Femur (tissue), 1 donor: ENCODE results near the gene KCNIP4.

Experiments
- DNase-seq: peaks from one replicate; pipeline ENCODE4 v3.0.0-alpha.2; 2017

The KCNIP4 gene

GRCh38 chr4:20899591-20899990, 1049.0 kb downstream of the KCNIP4 start:
- no peak for DNase-seq

DNA sequence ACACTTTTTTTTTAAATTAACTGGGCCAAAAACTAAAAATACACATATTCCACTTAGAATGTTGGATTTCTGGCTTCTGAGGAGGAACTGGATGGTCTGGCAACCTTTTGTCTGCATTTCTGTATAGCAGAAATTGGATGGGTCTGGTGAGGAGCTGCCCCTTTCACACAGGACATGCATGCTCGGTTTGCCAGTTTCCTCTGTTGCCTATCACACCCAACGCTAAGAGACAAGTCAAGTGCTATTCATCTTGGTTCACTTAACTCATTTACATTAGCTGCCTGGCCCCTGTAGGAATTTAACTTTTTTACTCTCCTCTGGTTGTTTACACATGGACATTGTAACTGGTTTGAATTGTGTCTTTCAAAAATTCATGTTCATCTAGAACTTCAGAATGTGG, 1052.6 kb downstream of the KCNIP4 start:
- no peak for DNase-seq

GRCh38 chr4:20895208-20895607, 1053.4 kb downstream of the KCNIP4 start:
- no peak for DNase-seq

- DNase-seq, result no peak
Measured at GRCh38 chr4:20890761-20891160, 1057.8 kb downstream of the KCNIP4 start.

- no peak for DNase-seq
Measured at GRCh38 chr4:20889901-20890300, 1058.7 kb downstream of the KCNIP4 start.

GRCh38 chr4:20883677-20884076, 1064.9 kb downstream of the KCNIP4 start:
- no peak for DNase-seq

GRCh38 chr4:20883231-20883630, 1065.3 kb downstream of the KCNIP4 start:
- DNase-seq, result no peak

DNA sequence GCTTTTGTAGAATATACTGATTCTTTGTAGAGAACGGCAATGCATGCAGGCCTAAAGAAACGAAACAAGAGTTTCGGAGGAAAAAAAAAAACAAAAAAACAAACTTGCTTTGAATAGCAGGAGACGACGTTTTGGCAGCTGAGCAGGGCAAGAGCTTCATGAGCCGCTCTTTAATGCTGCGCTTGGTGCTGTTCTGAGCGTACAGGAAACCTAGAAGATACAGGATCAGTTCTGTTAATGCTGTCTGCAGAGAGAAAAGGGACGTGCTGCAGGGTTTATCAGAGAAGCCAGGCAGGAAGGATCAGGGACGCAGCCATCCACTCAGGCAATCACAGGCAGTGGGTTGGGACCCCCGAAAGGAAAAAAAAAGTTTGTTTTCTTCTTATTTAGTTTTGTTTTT, 1066.1 kb downstream of the KCNIP4 start:
- DNase-seq, result no peak

GRCh38 chr4:20881658-20882057, 1066.9 kb downstream of the KCNIP4 start:
- no peak for DNase-seq

DNA sequence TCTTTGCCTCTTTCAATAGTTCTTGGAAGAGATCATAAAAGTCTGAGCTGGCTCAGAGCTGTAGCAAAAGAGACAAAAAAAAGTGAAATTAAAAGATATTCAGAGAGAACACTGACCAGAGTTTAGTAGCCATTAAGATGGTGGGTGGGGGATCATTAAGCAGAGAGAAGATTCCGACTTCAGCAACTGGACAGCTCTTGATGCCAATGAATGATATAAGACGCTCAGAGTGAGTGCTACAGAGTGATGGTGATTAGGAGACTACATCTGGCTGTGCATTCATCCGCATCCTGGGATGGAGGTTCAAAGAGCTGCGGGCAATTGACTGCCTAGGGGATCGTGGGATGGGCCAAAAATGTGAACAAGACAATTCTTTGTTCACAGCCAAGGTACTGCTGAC, 1069.8 kb downstream of the KCNIP4 start:
- DNase-seq, result no peak

GRCh38 chr4:20870436-20870835, 1078.1 kb downstream of the KCNIP4 start:
- DNase-seq, result no peak

DNA sequence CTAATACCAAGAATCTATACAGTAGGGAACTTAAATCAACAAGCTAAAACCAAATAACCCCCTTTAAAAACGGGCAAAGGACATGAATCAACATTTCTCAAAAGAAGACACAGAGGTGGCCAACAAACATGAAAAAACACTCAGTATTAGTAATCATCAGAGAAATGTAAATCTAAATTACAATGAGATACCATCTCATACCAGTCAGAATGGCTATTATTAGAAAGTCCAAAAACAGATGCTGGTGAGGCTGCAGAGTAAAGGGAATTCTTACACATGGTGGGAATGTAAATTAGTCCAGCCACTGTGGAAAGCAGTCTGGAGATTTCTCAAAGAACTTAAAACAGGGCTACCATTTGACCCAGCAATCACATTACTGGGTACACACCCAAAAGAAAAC, 1080.5 kb downstream of the KCNIP4 start:
- DNase-seq, result no peak

GRCh38 chr4:20860878-20861277, 1087.7 kb downstream of the KCNIP4 start:
- DNase-seq, result no peak

- no peak for DNase-seq
Measured at GRCh38 chr4:20859097-20859781, 1089.3 kb downstream of the KCNIP4 start.

- no peak for DNase-seq
Measured at GRCh38 chr4:20857081-20857480, 1091.5 kb downstream of the KCNIP4 start.

DNA sequence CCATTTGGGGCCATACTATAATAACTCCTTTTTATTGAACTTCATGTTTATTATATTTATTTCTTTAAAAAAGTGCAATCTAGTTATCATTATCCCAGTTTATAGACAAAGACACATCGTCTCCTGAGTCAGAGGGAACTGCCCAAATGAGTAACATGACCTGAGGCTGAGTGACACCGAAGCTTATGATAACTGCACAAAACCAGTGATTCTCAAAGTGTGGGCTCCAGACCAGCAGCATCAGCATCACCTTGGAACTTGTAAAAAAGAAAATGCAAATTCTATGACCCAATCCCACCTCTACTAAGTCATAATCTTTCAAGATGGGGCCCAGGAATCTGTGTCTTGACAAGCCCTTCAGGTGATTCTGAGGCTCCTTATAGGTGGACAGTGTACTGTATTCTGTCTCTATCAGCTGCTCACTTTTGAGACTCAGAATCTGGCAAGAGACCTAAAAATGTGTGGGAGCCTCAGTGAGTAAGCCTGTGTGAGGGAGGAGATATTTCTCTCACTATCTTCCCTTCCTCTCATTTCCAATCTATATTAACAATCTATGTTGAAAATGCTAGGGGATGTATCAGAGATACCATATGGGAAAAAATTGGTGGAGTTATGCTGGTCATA, 1101.3 kb downstream of the KCNIP4 start:
- DNase-seq, result no peak

DNA sequence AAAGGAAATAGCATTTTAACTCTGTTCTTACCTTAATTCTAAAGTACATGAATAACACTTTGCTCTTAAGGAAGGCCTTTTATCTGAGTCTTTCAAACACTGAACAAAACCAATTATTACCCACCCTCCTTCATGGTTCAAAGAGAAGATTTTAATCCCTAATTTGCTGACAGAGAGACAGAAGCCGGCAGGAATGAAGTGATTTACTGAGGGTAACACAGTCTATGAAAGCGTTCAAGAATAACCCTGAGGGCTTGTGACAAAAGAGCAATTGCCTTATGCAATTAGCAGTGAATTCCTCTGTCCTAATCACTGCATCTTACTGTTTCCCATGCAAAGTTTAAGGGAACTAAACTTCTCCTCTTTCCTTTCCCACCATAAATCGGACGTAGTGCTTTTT, 1104.3 kb downstream of the KCNIP4 start:
- DNase-seq, result no peak

DNA sequence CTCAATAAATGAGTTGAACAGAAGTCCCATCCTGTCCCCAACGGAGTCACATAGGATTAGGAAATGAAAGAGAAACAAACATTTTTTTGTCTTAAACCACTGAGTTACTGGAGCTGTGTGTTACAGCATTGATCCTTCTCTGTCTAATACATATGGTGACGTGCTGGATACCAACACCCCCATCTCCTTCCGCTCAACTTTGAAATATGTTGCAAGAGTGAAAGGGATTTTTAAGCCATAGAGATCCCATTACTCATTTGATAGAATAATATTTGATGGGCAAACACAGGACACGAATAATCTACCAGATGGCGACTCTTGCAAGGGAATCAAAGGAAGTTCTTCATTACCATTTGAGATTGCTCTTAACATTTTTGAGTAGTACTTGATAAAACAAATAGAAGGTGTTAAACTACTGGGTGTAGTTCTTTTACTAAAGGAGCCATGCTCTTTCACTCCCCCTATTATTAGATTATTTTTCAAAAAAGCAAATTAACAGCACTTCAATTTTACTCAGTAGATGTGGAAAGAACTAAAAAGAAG, 1107.9 kb downstream of the KCNIP4 start:
- no peak for DNase-seq

DNA sequence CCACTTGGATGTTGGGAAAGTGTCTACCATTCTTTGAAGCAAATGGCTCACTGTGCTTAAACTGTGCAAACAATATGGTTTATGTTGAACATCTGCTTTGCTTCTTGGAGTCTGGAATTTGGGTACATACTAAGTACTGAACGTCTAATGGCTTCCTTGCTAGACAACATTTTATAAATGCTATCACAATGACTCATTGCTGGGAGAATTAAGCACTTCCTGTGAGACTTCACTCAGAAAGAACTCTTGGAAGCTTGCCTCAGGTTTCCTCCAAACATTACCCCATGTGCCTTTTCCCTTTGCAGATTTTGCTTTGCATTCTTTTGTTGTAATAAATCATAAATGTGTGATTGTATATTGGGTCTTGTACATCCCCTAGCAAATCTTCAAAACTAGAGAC, 1108.6 kb downstream of the KCNIP4 start:
- DNase-seq, result no peak

DNA sequence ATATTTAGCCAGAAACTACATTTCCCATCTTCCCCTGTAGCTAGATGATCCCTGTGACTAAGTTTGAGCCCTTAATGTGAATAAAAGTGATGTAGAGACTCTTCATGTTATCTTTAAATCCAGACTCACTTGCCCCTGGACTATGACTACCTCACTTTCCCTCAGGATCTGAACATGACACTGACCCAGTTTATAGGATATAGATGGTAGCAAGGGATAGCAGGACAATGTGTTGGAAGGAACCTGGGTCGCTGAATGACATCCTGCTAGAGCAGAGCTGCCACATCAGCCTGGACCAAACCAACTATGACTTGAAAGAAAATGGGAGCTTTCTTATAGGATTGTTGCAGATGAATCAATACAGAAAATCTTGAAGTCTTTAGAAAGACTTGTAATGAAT, 1110.1 kb downstream of the KCNIP4 start:
- DNase-seq, result no peak

- DNase-seq, result no peak
Measured at GRCh38 chr4:20832826-20833225, 1115.7 kb downstream of the KCNIP4 start.

- DNase-seq, result no peak
Measured at GRCh38 chr4:20831746-20832145, 1116.8 kb downstream of the KCNIP4 start.

DNA sequence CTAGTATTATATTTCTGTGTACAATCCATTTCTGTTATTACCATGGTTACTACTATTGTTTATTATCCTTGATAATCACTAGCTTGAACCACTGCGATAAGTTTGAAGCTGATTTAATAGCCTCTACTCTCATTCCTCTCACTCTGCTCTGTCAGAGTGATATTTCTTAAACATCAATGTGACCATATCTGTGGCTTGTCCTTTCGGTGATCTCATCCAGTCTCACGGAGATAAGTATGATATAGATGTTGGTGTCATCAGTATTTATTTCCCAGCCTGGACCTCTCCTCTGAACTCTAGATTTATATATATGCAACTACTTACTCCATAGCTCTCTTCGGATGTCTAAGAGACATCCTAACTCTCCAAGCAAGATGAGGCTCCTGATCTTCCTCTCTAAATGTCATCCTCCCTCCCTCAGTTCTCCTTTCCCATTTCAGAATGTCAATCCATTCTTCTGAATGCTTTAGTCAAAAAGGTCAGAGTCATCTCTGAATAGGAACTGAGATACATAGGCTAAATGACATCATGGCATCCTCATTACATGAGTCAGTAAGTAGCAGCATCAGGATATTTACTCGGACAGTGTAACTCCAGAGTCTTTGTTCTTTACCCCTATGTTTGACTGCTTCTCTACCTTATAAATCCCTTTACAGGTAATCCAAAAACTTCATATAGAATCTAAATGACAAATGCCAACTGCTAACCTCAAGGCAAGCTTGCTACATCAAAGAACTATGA, 1118.8 kb downstream of the KCNIP4 start:
- no peak for DNase-seq

GRCh38 chr4:20825505-20825904, 1123.1 kb downstream of the KCNIP4 start:
- DNase-seq, result no peak
